OCI-LY1 (cell line): ENCODE results near the gene ING4.

ENCODE experiments used
- H2AFZ ChIP-seq: fragments of 200-600 bp; sonication (generic), shearing (Covaris generic); 2 replicates; pipeline ENCODE4 v1.6.0; 2014; ENCODE audit warnings: antibody characterized with exemption, mild to moderate bottlenecking, low read length
- H3F3A ChIP-seq: fragments of 200-600 bp; sonication (generic), shearing (Covaris generic); 2 replicates; pipeline ENCODE4 v1.6.0; 2014; ENCODE audit warnings: mild to moderate bottlenecking, antibody characterized with exemption, low read length, moderate library complexity; ENCODE audit not compliant: insufficient read depth
- H3K27ac ChIP-seq: fragments of 200-600 bp; sonication (generic); 2 replicates; pipeline ENCODE4 v1.5.1; 2014; ENCODE audit warnings: low read length, mixed run types, mild to moderate bottlenecking, low read depth; ENCODE audit not compliant: poor library complexity, severe bottlenecking
- H3K27me3 ChIP-seq: fragments of 200-600 bp; sonication (generic); 2 replicates; pipeline ENCODE4 v1.6.0; 2014; ENCODE audit warnings: antibody characterized with exemption, mild to moderate bottlenecking, low read length, moderate library complexity; ENCODE audit not compliant: insufficient read depth
- H3K36me3 ChIP-seq: fragments of 200-600 bp; sonication (generic); 2 replicates; pipeline ENCODE4 v1.6.1; 2014; ENCODE audit warnings: mild to moderate bottlenecking, antibody characterized with exemption, low read length, moderate library complexity, mixed read lengths; ENCODE audit not compliant: insufficient read depth
- H3K4me1 ChIP-seq: fragments of 200-600 bp; sonication (generic); 2 replicates; pipeline ENCODE4 v1.5.1; 2014; ENCODE audit warnings: mild to moderate bottlenecking, low read length, moderate library complexity; ENCODE audit not compliant: insufficient read depth, severe bottlenecking
- H3K4me2 ChIP-seq: fragments of 200-600 bp; sonication (generic), shearing (Covaris generic); 2 replicates; pipeline ENCODE4 v1.6.1; 2014; ENCODE audit warnings: low read length
- H3K4me3 ChIP-seq: fragments of 200-600 bp; sonication (generic); 2 replicates; pipeline ENCODE4 v1.5.1; 2014; ENCODE audit warnings: low read length, low read depth, mild to moderate bottlenecking, mixed read lengths; ENCODE audit not compliant: poor library complexity, severe bottlenecking
- H3K79me2 ChIP-seq: fragments of 200-600 bp; shearing (Covaris generic); 2 replicates; pipeline ENCODE4 v1.6.1; 2016; ENCODE audit warnings: mixed run types, low read length, mixed read lengths; ENCODE audit not compliant: insufficient read depth
- H3K9ac ChIP-seq: fragments of 200-600 bp; sonication (generic), shearing (Covaris generic); 2 replicates; pipeline ENCODE4 v1.6.1; 2014; ENCODE audit warnings: mild to moderate bottlenecking, low read length, mixed read lengths
- H3K9me2 ChIP-seq: fragments of 200-600 bp; sonication (generic), shearing (Covaris generic); 2 replicates; pipeline ENCODE4 v1.6.1; 2014; ENCODE audit warnings: low read depth, mild to moderate bottlenecking, low read length, mixed read lengths
- H3K9me3 ChIP-seq: fragments of 200-600 bp; shearing (Covaris generic); 2 replicates; pipeline ENCODE4 v1.6.1; 2014; ENCODE audit warnings: low read length, mixed read lengths
- H4K20me1 ChIP-seq: fragments of 200-600 bp; sonication (generic), shearing (Covaris generic); 2 replicates; pipeline ENCODE4 v1.6.0; 2016; ENCODE audit warnings: mild to moderate bottlenecking, low read length; ENCODE audit not compliant: insufficient read depth
- EZH2 ChIP-seq: fragments of 200-600 bp; sonication (generic), shearing (Covaris generic); IDR thresholded peaks from 2 replicates; pipeline ENCODE4 v1.8.0; 2017; ENCODE audit warnings: borderline replicate concordance, mixed run types, mild to moderate bottlenecking, antibody characterized with exemption, low read length, moderate library complexity, mixed read lengths
- TF ChIP-seq, protein P1 (sequence below): fragments of 200-600 bp; sonication (generic), shearing (Covaris generic); IDR thresholded peaks from 2 replicates; pipeline ENCODE4 v1.5.1; 2017; ENCODE audit warnings: mild to moderate bottlenecking, antibody characterized with exemption, low read length, moderate library complexity, mixed read lengths

ING4 gene

DNA sequence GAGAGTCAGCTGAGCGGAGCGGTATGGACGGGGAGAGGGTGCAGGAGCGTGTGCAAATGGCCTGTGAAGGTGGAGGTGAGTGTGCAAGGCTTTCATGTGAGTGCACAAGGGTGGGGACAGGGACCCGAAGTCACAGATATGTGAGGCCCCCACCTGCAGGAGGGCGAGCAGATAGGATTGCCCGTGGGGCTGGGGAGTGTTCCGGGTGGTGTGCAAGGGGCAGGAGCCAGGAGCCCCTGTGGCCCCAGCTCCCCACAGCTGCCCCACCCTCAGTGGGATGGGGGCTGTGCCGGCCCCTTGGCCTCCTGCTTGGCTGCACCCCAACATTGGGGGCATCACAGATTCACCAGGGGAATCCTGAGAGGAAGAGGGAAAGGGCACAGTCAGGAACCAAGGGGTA, 31.8 kb upstream of the ING4 start:
- H3K9me3 ChIP-seq, result no peaks in the 10 kb centered on the region
- no peak overlapping the region for H3K4me3 ChIP-seq
- H4K20me1 ChIP-seq, result no peaks in the 10 kb centered on the region
- H3K36me3 ChIP-seq, result peaks cover 4% of the 10 kb centered on the region; the same call in 1 of the 2 replicates
- no peaks in the 10 kb centered on the region for H3K9me2 ChIP-seq
- H3K27me3 ChIP-seq, result 0 out of 2 replicates have a peak, but pooled peaks cover 4% of the 10 kb centered on the region
- peaks cover 51% of the 10 kb centered on the region for H3K4me1 ChIP-seq
- no peak overlapping the region for H3K9ac ChIP-seq
- H2AFZ ChIP-seq, result no peak overlapping the region
- no peak overlapping the region for H3K27ac ChIP-seq
- no peak overlapping the region for H3K4me2 ChIP-seq
- no peaks in the 10 kb centered on the region for H3F3A ChIP-seq
- H3K79me2 ChIP-seq, result peaks cover 7% of the 10 kb centered on the region; the same call in 1 of the 2 replicates
- no peak for TF ChIP-seq EZH2
- TF ChIP-seq, protein P1, sequence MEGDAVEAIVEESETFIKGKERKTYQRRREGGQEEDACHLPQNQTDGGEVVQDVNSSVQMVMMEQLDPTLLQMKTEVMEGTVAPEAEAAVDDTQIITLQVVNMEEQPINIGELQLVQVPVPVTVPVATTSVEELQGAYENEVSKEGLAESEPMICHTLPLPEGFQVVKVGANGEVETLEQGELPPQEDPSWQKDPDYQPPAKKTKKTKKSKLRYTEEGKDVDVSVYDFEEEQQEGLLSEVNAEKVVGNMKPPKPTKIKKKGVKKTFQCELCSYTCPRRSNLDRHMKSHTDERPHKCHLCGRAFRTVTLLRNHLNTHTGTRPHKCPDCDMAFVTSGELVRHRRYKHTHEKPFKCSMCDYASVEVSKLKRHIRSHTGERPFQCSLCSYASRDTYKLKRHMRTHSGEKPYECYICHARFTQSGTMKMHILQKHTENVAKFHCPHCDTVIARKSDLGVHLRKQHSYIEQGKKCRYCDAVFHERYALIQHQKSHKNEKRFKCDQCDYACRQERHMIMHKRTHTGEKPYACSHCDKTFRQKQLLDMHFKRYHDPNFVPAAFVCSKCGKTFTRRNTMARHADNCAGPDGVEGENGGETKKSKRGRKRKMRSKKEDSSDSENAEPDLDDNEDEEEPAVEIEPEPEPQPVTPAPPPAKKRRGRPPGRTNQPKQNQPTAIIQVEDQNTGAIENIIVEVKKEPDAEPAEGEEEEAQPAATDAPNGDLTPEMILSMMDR, result no peak

DNA sequence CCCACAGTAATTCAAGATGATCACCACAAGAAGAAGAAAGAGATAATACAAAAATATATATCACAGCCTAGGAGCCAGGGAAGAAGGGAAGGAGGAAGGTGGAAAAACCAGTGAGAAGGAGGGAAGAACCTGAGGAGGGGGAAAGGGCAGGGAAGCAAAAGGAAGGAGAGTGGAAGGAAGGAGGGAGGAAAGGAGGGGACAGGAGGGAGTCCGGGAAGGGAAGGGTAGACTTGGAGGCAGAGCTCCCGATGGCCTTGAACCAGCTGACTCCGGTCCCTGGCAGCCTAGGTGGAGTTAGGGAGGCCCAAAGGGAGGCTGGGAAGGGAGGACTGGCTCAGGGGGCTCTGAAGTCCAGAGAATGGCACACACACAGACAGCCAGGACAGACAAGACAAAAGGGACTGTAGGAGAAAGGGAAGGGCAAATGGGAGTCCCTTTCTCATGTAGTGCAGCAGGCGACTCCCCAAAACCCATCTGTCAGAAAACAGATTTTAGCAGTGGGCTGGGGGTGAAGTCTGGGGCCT, 31.0 kb upstream of the ING4 start:
- no peaks in the 10 kb centered on the region for H3K9me3 ChIP-seq
- H3K36me3 ChIP-seq, result peaks cover 4% of the 10 kb centered on the region; the same call in 1 of the 2 replicates
- no peaks in the 10 kb centered on the region for H3F3A ChIP-seq
- no peaks in the 10 kb centered on the region for H4K20me1 ChIP-seq
- H3K79me2 ChIP-seq, result peaks cover 8% of the 10 kb centered on the region
- H3K9ac ChIP-seq, result no peak overlapping the region
- H3K27ac ChIP-seq, result no peak overlapping the region
- H2AFZ ChIP-seq, result no peak overlapping the region
- no peak overlapping the region for H3K4me3 ChIP-seq
- no peaks in the 10 kb centered on the region for H3K27me3 ChIP-seq
- no peak overlapping the region for H3K4me2 ChIP-seq
- peaks cover 51% of the 10 kb centered on the region for H3K4me1 ChIP-seq
- H3K9me2 ChIP-seq, result no peaks in the 10 kb centered on the region
- TF ChIP-seq EZH2, result no peak
- TF ChIP-seq, protein P1, result no peak

DNA sequence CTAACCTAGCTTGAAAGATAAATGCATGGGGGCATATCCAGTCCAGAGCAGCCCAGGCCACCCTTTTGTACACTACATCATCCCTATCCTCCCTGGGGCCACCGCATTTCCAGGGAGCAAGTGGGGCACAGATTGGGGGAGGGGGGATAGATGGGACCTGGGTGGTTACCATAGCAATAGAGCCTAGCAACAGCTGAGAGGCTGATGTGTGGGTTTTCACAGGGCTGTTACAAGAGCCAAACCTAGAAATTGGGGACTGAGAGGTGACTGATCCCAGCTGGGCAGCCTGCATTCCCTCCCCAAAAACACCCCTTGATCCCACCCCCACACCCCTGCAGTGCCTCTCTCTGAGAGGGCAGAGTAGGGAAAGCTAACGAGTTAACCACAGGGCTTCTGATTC, 30.0 kb upstream of the ING4 start:
- Histone ChIP-seq H4K20me1 (no peaks in the 10 kb centered on the region), H3K4me2 (no peak overlapping the region), H3K79me2 (peaks cover 18% of the 10 kb centered on the region), H2AFZ (no peak overlapping the region), H3K27me3 (no peaks in the 10 kb centered on the region), H3K4me3 (no peak overlapping the region), H3F3A (no peaks in the 10 kb centered on the region; the same call in 1 of the 2 replicates), H3K27ac (no peak overlapping the region), H3K36me3 (peaks cover 4% of the 10 kb centered on the region; the same call in 1 of the 2 replicates), H3K9ac (no peak overlapping the region), H3K9me2 (no peaks in the 10 kb centered on the region), H3K4me1 (peaks cover 55% of the 10 kb centered on the region), H3K9me3 (no peaks in the 10 kb centered on the region)
- TF ChIP-seq EZH2, result no peak
- TF ChIP-seq, protein P1, result no peak
